GM19239 (cell line): ENCODE results near the gene TMEM131.

Source experiments
- DNase-seq: peaks from one replicate; pipeline ENCODE4 v3.0.0; 2011; ENCODE audit warnings: low spot score; ENCODE audit not compliant: insufficient read length
- FAIRE-seq: peaks from 2 replicates; lab custom pipeline; 2011; peaks lifted over from hg19 to GRCh38; lab: Jason Lieb, UNC

Gene TMEM131

GRCh38 chr2:97992836-97993825, 2.6 kb downstream of the TMEM131 start:
- DNase-seq (no peak), FAIRE-seq (no peak)

GRCh38 chr2:97991081-97991856, 4.5 kb downstream of the TMEM131 start:
- DNase-seq (no peak), FAIRE-seq (peak; percentile 73)

- FAIRE-seq (no peak), DNase-seq (no peak)
Measured at GRCh38 chr2:97988722-97989121, 7.0 kb downstream of the TMEM131 start.

GRCh38 chr2:97985998-97986397, 9.8 kb downstream of the TMEM131 start:
- FAIRE-seq (no peak), DNase-seq (no peak)

- DNase-seq (no peak), FAIRE-seq (no peak)
Measured at GRCh38 chr2:97983698-97984097, 12.1 kb downstream of the TMEM131 start.

GRCh38 chr2:97983134-97983533, 12.6 kb downstream of the TMEM131 start:
- DNase-seq: no peak
- no peak for FAIRE-seq

GRCh38 chr2:97982621-97983020, 13.1 kb downstream of the TMEM131 start:
- DNase-seq: no peak
- FAIRE-seq: no peak

- DNase-seq (no peak), FAIRE-seq (no peak)
Measured at GRCh38 chr2:97981961-97982360, 13.8 kb downstream of the TMEM131 start.

GRCh38 chr2:97979904-97980303, 15.8 kb downstream of the TMEM131 start:
- FAIRE-seq (no peak), DNase-seq (no peak)

- FAIRE-seq: no peak
- DNase-seq: no peak
Measured at GRCh38 chr2:97974471-97974870, 21.3 kb downstream of the TMEM131 start.

- FAIRE-seq (no peak), DNase-seq (no peak)
Measured at GRCh38 chr2:97970293-97971060, 25.3 kb downstream of the TMEM131 start.

GRCh38 chr2:97969081-97970067, 26.4 kb downstream of the TMEM131 start:
- peak; percentile 4 for FAIRE-seq

GRCh38 chr2:97967931-97968627, 27.7 kb downstream of the TMEM131 start:
- FAIRE-seq (no peak), DNase-seq (no peak)

More at GRCh38 chr2:97969081-97970067, 26.4 kb downstream of the TMEM131 start:
- DNase-seq: no peak

GRCh38 chr2:97967216-97967592, 28.5 kb downstream of the TMEM131 start:
- no peak for FAIRE-seq
- DNase-seq: no peak

- FAIRE-seq (peak; percentile 55), DNase-seq (no peak)
Measured at GRCh38 chr2:97966545-97967215, 29.1 kb downstream of the TMEM131 start.

GRCh38 chr2:97965116-97965515, 30.6 kb downstream of the TMEM131 start:
- DNase-seq (no peak), FAIRE-seq (no peak)

- no peak for FAIRE-seq
- no peak for DNase-seq
Measured at GRCh38 chr2:97963880-97964279, 31.9 kb downstream of the TMEM131 start.

- no peak for DNase-seq
- no peak for FAIRE-seq
Measured at GRCh38 chr2:97963079-97963406, 32.7 kb downstream of the TMEM131 start.
